ENCODE data around the gene OR56B1.

OR56B1 gene

DNA sequence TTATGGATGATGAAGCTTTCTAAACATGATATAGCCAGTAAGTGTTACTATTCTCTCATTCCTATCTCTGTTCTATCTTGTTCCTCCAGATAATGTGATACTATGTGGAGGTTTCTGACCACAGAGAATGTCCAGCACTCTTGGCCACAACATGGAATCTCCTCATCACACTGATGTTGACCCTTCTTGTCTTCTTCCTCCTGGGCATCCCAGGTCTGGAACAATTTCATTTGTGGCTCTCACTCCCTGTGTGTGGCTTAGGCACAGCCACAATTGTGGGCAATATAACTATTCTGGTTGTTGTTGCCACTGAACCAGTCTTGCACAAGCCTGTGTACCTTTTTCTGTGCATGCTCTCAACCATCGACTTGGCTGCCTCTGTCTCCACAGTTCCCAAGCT is 9.9 kb upstream of the OR56B1 start:
- no peak for DNase-seq (ENCODE audit: low read depth)
- TF ChIP-seq, protein P1, sequence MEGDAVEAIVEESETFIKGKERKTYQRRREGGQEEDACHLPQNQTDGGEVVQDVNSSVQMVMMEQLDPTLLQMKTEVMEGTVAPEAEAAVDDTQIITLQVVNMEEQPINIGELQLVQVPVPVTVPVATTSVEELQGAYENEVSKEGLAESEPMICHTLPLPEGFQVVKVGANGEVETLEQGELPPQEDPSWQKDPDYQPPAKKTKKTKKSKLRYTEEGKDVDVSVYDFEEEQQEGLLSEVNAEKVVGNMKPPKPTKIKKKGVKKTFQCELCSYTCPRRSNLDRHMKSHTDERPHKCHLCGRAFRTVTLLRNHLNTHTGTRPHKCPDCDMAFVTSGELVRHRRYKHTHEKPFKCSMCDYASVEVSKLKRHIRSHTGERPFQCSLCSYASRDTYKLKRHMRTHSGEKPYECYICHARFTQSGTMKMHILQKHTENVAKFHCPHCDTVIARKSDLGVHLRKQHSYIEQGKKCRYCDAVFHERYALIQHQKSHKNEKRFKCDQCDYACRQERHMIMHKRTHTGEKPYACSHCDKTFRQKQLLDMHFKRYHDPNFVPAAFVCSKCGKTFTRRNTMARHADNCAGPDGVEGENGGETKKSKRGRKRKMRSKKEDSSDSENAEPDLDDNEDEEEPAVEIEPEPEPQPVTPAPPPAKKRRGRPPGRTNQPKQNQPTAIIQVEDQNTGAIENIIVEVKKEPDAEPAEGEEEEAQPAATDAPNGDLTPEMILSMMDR (IDR thresholded peaks at IDR 0.05; ENCODE audit: insufficient read depth, low read depth, low read length, missing control alignments) = no peak

DNA sequence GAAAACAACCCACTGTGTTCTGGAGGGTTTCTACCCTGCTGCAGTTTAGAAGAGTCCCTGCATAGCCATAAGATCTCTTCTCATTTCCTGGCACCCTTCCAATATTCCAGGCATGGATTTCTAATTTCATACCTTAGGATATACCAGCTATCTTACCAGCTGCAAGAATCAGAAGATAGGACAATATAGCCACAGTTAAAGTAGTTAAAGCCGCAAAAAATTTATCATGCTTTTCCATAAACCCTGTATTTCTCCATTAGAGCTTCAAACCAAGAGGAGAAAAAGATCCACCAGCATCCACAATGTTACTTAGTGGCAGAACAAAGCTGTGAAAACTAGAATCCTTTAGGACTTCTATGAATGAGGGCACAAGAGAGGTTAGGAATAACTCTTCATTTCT is 8.6 kb upstream of the OR56B1 start:
- TF ChIP-seq, protein P1 (IDR thresholded peaks at IDR 0.05; ENCODE audit: insufficient read depth, low read depth, low read length, missing control alignments) = no peak
- DNase-seq (ENCODE audit: low read depth) = no peak
- no peak overlapping the region for H3K4me3 ChIP-seq (ENCODE audit: low read length)

More for the DNA sequence above, 9.9 kb upstream of the OR56B1 start:
- H3K4me3 ChIP-seq (ENCODE audit: low read length) = no peak overlapping the region

DNA sequence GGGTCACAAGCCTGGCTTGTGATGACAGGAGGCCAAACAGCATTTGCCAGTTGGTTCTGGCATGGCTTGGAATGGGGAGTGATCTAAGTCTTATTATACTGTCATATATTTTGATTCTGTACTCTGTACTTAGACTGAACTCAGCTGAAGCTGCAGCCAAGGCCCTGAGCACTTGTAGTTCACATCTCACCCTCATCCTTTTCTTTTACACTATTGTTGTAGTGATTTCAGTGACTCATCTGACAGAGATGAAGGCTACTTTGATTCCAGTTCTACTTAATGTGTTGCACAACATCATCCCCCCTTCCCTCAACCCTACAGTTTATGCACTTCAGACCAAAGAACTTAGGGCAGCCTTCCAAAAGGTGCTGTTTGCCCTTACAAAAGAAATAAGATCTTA is 843 bp downstream of the OR56B1 start:
- peak; percentile 38 for DNase-seq (ENCODE audit: low read depth)
- TF ChIP-seq, protein P1 (IDR thresholded peaks at IDR 0.05; ENCODE audit: insufficient read depth, low read depth, low read length, missing control alignments) = no peak
- no peak overlapping the region for H3K4me3 ChIP-seq (ENCODE audit: low read length)

DNA sequence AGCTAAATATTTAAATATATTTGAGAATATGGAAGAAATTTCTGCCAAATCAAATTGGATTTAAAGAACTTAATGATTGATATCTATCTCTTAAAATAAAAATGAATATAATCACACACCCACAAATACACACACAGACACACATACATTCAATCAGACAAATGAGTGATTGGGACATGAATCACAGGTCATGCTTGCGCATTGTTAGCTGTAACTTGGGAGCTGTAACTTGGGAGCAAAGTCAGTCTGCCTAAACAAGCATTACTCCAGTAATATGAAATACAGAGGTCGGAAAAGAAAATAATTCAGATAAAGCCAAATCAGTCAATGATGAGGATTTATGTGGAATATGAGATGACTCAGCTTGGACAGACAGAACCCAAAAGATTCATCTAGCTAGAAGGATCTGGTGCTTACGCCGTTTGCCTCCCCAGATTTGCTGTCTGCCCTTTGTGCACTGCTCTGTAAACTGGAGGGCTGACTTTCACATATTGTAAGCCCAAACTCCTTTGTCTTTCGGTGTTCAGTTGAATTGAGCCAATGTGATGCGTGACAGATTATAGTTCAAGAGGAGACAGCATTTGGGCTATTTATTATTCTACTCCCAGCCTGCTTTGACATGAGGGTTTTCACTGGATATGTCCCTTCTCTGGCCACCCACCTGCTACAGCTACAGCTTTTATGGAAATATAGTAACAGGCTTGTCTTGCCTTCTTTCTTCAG is 1.6 kb downstream of the OR56B1 start:
- TF ChIP-seq, protein P1 (IDR thresholded peaks at IDR 0.05; ENCODE audit: insufficient read depth, low read depth, low read length, missing control alignments) = no peak
- peak; percentile 46 for DNase-seq (ENCODE audit: low read depth)
- no peak overlapping the region for H3K4me3 ChIP-seq (ENCODE audit: low read length)

DNA sequence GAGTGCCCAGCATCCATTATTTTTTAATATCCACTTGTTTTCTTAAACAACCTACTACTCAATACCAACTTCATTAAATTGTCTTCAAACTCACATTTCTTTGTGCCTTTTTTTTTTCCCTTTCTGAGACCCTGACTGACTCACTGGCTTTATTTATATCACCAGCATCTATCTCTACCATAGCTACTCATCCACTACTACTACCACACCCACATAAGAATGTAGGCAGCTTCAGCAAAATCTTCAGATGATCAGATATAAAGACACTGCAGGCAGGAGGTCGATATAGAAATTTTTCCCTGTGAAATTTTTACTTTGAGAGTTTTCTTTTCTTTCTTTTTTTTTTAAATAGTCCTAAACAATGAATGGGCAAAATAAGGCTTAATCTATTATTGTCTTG is 2.2 kb downstream of the OR56B1 start:
- no peak overlapping the region for H3K4me3 ChIP-seq (ENCODE audit: low read length)
- TF ChIP-seq, protein P1 (IDR thresholded peaks at IDR 0.05; ENCODE audit: insufficient read depth, low read depth, low read length, missing control alignments) = no peak
- DNase-seq (ENCODE audit: low read depth) = no peak

DNA sequence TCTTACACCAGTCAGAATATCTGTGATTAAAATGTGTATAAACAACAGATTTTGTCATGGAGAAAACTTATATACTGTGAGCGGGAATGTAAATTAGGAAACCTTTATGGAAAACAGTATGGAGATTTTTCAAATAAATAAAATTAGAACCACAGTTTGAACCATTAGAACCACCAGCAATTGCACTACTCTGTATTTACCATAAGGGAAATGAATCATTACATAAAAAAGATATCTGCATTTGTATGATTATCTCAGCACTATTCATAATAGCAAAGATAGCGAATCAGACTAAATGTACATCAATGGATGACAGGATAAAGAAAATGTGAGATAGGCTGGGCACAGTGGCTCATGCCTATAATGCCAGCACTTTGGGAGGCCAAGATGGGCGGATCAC is 10.4 kb downstream of the OR56B1 start:
- no peak overlapping the region for H3K4me3 ChIP-seq (ENCODE audit: low read length)
- DNase-seq (ENCODE audit: low read depth) = no peak
- TF ChIP-seq, protein P1 (IDR thresholded peaks at IDR 0.05; ENCODE audit: insufficient read depth, low read depth, low read length, missing control alignments) = no peak

DNA sequence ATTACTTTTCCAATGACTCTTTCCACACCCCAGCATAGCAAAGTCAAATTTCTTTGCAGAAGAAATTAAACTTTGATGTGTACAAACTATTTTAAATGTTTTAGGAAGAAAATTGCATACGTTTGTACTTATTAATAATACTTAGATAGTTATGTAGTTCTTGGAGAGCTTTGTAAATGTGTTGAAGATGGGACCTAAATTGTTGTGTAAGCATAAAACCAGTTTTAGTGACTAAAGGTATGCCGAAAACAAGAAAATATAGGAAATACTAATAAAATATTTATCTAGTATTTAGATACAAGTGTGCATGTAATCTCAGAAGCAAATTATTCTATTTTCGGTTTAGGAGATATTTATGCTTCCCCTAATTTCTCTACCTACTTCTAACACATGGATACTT is 13.6 kb downstream of the OR56B1 start:
- no peak overlapping the region for H3K4me3 ChIP-seq (ENCODE audit: low read length)
- no peak for DNase-seq (ENCODE audit: low read depth)
- TF ChIP-seq, protein P1 (IDR thresholded peaks at IDR 0.05; ENCODE audit: insufficient read depth, low read depth, low read length, missing control alignments) = no peak
